Measurements from ENCODE around the gene DSN1.

Gene DSN1

GRCh38 chr20:36773107-36773596, 411 bp downstream of the DSN1 start:
- H3K79me2 ChIP-seq (ENCODE audit: insufficient read depth, low read length), result peaks cover 40% of the 10 kb centered on the region
- peak overlapping the region; percentile 98 for H2AFZ ChIP-seq (ENCODE audit: low read length)
- peak overlapping the region; percentile 98 for H3K9ac ChIP-seq (ENCODE audit: low read depth, low read length, poor library complexity, severe bottlenecking)
- H3K9me3 ChIP-seq (ENCODE audit: insufficient read depth, low read depth, low read length), result no peaks in the 10 kb centered on the region
- no peak for TF ChIP-seq EZH2phosphoT487 (IDR thresholded peaks at IDR 0.05; ENCODE audit: borderline replicate concordance)
- no peak for TF ChIP-seq CTCF (conservative IDR thresholded peaks at IDR 0.05; ENCODE audit: low read length)
- H3K4me1 ChIP-seq (ENCODE audit: insufficient read depth, low read length, poor library complexity, severe bottlenecking), result peaks cover 37% of the 10 kb centered on the region
- H3F3A ChIP-seq (ENCODE audit: low read depth), result no peaks in the 10 kb centered on the region
- H3K27me3 ChIP-seq (ENCODE audit: insufficient read depth, low read length, poor library complexity, severe bottlenecking), result no peaks in the 10 kb centered on the region
- H3K4me3 ChIP-seq (ENCODE audit: low read length, poor library complexity, severe bottlenecking), result peak overlapping the region; percentile 97
- H3K9me2 ChIP-seq (replicated peaks; ENCODE audit: low read depth, low read length), result no peaks in the 10 kb centered on the region
- peak overlapping the region; percentile 74 for H3K4me2 ChIP-seq (ENCODE audit: low read depth, low read length, poor library complexity, severe bottlenecking)
- H3K36me3 ChIP-seq (ENCODE audit: insufficient read depth, low read length), result no peaks in the 10 kb centered on the region
- H4K20me1 ChIP-seq (ENCODE audit: insufficient read depth, low read length, poor library complexity, severe bottlenecking), result peaks cover 9% of the 10 kb centered on the region

GRCh38 chr20:36770680-36771079, 2.9 kb downstream of the DSN1 start:
- H3F3A ChIP-seq (ENCODE audit: low read depth), result no peaks in the 10 kb centered on the region
- no peaks in the 10 kb centered on the region for H3K36me3 ChIP-seq (ENCODE audit: insufficient read depth, low read length)
- no peaks in the 10 kb centered on the region for H3K27me3 ChIP-seq (ENCODE audit: insufficient read depth, low read length, poor library complexity, severe bottlenecking)
- no peaks in the 10 kb centered on the region for H3K9me2 ChIP-seq (replicated peaks; ENCODE audit: low read depth, low read length)
- peaks cover 9% of the 10 kb centered on the region for H4K20me1 ChIP-seq (ENCODE audit: insufficient read depth, low read length, poor library complexity, severe bottlenecking)
- peaks cover 37% of the 10 kb centered on the region for H3K4me1 ChIP-seq (ENCODE audit: insufficient read depth, low read length, poor library complexity, severe bottlenecking)
- H3K9me3 ChIP-seq (ENCODE audit: insufficient read depth, low read depth, low read length), result no peaks in the 10 kb centered on the region
- no peak for TF ChIP-seq CTCF (conservative IDR thresholded peaks at IDR 0.05; ENCODE audit: low read length)
- no peak for TF ChIP-seq EZH2phosphoT487 (IDR thresholded peaks at IDR 0.05; ENCODE audit: borderline replicate concordance)
- peak overlapping the region; percentile 26 for H3K4me3 ChIP-seq (ENCODE audit: low read length, poor library complexity, severe bottlenecking)
- no peak overlapping the region for H2AFZ ChIP-seq (ENCODE audit: low read length)
- peak overlapping the region; percentile 53 for H3K9ac ChIP-seq (ENCODE audit: low read depth, low read length, poor library complexity, severe bottlenecking)
- peaks cover 40% of the 10 kb centered on the region for H3K79me2 ChIP-seq (ENCODE audit: insufficient read depth, low read length)
- peak overlapping the region; percentile 74 for H3K4me2 ChIP-seq (ENCODE audit: low read depth, low read length, poor library complexity, severe bottlenecking)

- Histone ChIP-seq H3K36me3 (ENCODE audit: insufficient read depth, low read length) (no peaks in the 10 kb centered on the region), H3K9ac (ENCODE audit: low read depth, low read length, poor library complexity, severe bottlenecking) (peak overlapping the region; percentile 53), H3K27me3 (ENCODE audit: insufficient read depth, low read length, poor library complexity, severe bottlenecking) (no peaks in the 10 kb centered on the region), H3K79me2 (ENCODE audit: insufficient read depth, low read length) (peaks cover 40% of the 10 kb centered on the region), H3K4me1 (ENCODE audit: insufficient read depth, low read length, poor library complexity, severe bottlenecking) (peaks cover 37% of the 10 kb centered on the region), H3K9me2 (replicated peaks; ENCODE audit: low read depth, low read length) (no peaks in the 10 kb centered on the region), H3K4me2 (ENCODE audit: low read depth, low read length, poor library complexity, severe bottlenecking) (peak overlapping the region; percentile 74), H3F3A (ENCODE audit: low read depth) (no peaks in the 10 kb centered on the region), H3K9me3 (ENCODE audit: insufficient read depth, low read depth, low read length) (no peaks in the 10 kb centered on the region), H2AFZ (ENCODE audit: low read length) (no peak overlapping the region), H3K4me3 (ENCODE audit: low read length, poor library complexity, severe bottlenecking) (peak overlapping the region; percentile 38), H4K20me1 (ENCODE audit: insufficient read depth, low read length, poor library complexity, severe bottlenecking) (peaks cover 9% of the 10 kb centered on the region)
- TF ChIP-seq CTCF (conservative IDR thresholded peaks at IDR 0.05; ENCODE audit: low read length), result no peak
- no peak for TF ChIP-seq EZH2phosphoT487 (IDR thresholded peaks at IDR 0.05; ENCODE audit: borderline replicate concordance)
These were observed 4.7 kb downstream of the DSN1 start for GRCh38 chr20:36768768-36769430.

Data from Loucy (cell line).